ENCODE data around the gene SCRN2. TPM values are rescaled to one million over a fixed set of nuclear protein-coding genes. Genes with fewer than 3 reads are reported as not detected.

The SCRN2 gene
- total RNA-seq, 1 donor from 2014 or later, result 45.2 TPM

GRCh38 chr17:47836601-47837000, 4.5 kb downstream of the SCRN2 start:
- H3K27ac Mint-ChIP-seq, result no peak overlapping the region
- H3K4me3 Mint-ChIP-seq, result no peak overlapping the region
- peaks cover 16% of the 10 kb centered on the region for H3K4me1 Mint-ChIP-seq (ENCODE audit: unreplicated experiment)
- H3K27me3 Mint-ChIP-seq, result no peaks in the 10 kb centered on the region
- no peak for DNase-seq (ENCODE audit: extremely low spot score, unreplicated experiment)
- no peaks in the 10 kb centered on the region for H3K36me3 Mint-ChIP-seq
- no peak for TF ChIP-seq CTCF (conservative IDR thresholded peaks at IDR 0.05)
- no peaks in the 10 kb centered on the region for H3K9me3 Mint-ChIP-seq

DNA sequence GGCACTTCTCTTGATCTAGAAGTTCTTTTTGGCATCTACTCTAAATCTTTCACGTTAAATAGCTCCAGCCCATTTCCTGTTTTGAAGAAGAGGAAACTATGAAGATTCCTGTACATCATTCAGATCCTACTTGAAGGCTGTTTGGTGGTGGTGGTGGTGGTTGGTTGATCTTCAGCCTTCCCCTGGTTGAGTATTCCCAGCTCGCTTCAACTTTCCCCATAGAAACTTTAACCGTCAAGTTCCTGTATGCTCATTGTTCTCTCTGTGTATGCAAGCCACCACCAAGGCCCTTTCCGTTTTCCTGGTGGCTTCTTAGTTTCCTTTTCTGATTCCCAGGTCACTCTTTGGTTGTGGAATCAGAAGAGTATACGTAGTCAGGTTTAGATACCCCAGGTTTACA, 6.3 kb downstream of the SCRN2 start:
- H3K27me3 Mint-ChIP-seq, result no peaks in the 10 kb centered on the region
- H3K4me1 Mint-ChIP-seq (ENCODE audit: unreplicated experiment), result peaks cover 14% of the 10 kb centered on the region
- H3K9me3 Mint-ChIP-seq, result no peaks in the 10 kb centered on the region
- no peak overlapping the region for H3K4me3 Mint-ChIP-seq
- no peak for DNase-seq (ENCODE audit: extremely low spot score, unreplicated experiment)
- peak overlapping the region; percentile 12 for H3K27ac Mint-ChIP-seq
- no peaks in the 10 kb centered on the region for H3K36me3 Mint-ChIP-seq
- no peak for TF ChIP-seq CTCF (conservative IDR thresholded peaks at IDR 0.05)

DNA sequence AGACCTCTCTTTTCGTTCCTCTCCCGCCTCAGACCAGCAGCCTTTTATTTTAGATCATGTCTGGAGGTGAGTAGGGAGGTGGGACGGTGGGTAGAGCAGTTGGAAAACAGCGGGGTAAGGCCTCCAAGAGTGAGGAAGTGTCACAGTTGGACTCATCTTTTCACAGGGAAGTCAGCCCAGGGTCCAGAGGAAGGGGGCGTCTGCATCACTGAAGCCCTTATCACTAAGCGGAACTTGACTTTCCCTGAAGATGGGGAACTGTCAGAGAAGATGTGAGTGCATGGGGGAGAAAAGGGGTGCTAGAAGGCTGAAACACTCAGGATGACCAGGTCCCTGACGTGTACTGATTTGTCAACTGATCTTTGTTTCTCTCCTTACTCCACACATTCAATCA, 9.1 kb downstream of the SCRN2 start:
- Mint-ChIP-seq H3K4me1 (ENCODE audit: unreplicated experiment) (peaks cover 14% of the 10 kb centered on the region), H3K27me3 (no peaks in the 10 kb centered on the region), H3K27ac (peak overlapping the region; percentile 83), H3K9me3 (no peaks in the 10 kb centered on the region), H3K4me3 (peak overlapping the region; percentile 90), H3K36me3 (no peaks in the 10 kb centered on the region)
- no peak for DNase-seq (ENCODE audit: extremely low spot score, unreplicated experiment)
- no peak for TF ChIP-seq CTCF (conservative IDR thresholded peaks at IDR 0.05)

DNA sequence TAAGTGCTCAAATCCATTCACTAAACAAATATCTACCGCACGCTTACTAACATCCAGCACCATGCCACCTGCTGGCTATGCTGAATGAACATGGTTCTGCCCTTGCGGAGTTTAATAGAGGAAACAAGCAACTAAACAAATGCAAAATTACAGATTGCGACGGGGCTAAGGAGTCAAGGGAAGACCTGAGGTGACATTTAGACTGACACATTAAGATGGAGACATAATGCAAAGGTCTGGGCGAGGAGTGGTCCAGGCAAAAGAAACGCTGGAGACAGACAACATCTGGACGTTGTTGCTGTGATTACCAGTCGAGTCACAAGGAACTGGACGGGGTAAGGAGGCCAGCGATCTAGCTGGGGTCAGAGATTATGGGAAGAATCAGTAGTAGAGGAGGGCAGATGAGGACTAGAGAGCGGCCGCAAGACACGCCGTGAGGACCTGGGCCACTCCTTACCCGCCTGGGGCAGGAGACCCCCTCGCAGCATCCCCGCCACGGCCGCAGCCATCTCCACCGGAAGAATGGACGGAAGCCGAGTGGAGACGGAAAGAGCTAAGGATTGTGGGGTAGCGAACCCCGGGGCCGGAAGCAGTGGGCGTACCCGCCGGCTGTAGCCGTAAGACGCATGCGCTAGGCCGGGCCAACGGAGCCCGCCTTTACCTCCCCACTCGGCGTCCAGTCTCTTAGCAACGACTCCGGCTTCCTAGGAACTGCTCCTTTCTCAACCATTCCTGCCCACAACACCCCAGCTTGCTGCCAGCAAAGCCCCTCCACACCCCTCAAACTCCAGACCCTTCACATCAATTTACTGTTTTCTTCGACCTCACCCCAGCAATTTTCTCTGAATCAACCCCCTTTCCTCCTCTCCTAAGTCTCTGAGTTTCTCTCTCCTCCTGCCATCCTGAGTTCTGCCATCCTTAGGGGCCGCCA, 9.8 kb downstream of the SCRN2 start, which contains the start of the genes LRRC46 and MRPL10:
LRRC46 (plus strand) TSS at position 668 of the 931 bp plus-strand sequence. CDS start 320 bp downstream, outside the sequence.
MRPL10 (minus strand) TSS at position 539 of the 931 bp plus-strand sequence; CDS start at position 509, 30 bp downstream.
- Mint-ChIP-seq H3K27me3 (no peaks in the 10 kb centered on the region), H3K9me3 (no peaks in the 10 kb centered on the region), H3K27ac (peak within 1 kb of the TSS; percentile 83), H3K36me3 (peaks cover 4% of the 10 kb centered on the region), H3K4me3 (peak within 1 kb of the TSS; percentile 90), H3K4me1 (ENCODE audit: unreplicated experiment) (peaks cover 14% of the 10 kb centered on the region)
- peak; percentile 96 for DNase-seq (ENCODE audit: extremely low spot score, unreplicated experiment)
- peak; percentile 57 for TF ChIP-seq CTCF (conservative IDR thresholded peaks at IDR 0.05)

DNA sequence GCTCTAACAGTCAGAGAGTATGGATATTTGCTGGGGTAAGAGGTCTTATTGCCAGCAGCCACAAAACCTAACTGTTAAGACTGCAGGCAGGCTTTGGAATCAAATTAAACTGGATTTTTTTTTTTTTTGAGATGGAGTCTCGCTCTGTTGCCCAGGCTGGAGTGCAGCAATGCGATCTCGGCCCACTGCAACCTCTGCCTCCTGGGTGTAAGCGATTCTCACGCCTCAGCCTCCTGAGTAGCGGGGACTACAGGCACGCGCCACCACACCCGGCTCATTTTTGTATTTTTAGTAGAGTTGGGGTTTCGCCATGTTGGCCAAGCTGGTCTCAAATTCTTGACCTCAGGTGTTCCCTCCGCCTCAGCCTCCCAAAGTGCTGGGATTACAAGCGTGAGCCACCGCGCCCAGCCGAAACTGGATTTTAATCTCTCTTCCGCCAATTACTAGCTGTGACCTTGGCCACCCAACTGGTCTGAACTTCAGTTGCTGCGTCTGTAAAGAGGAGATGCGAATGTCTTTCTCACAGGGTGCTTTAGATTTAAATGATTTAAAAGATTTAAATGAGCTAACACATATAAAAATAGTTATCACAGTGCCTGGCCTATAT, 10.6 kb downstream of the SCRN2 start:
- Mint-ChIP-seq H3K4me1 (ENCODE audit: unreplicated experiment) (peaks cover 14% of the 10 kb centered on the region), H3K4me3 (peak overlapping the region; percentile 90), H3K27me3 (no peaks in the 10 kb centered on the region), H3K27ac (peak overlapping the region; percentile 83), H3K9me3 (no peaks in the 10 kb centered on the region), H3K36me3 (peaks cover 8% of the 10 kb centered on the region)
- no peak for TF ChIP-seq CTCF (conservative IDR thresholded peaks at IDR 0.05)
- DNase-seq (ENCODE audit: extremely low spot score, unreplicated experiment), result no peak

Data from type B pancreatic cell (in vitro differentiated cells).